BJ (cell line): ENCODE results near the gene BCAT1. TPM values are rescaled to one million over a fixed set of nuclear protein-coding genes. Genes with fewer than 3 reads are reported as not detected.

Source experiments
- CTCF ChIA-PET: fragments of 350-600 bp; formaldehyde crosslinking; extraction: SDS; loops from one replicate; lab custom pipeline; 2021; ENCODE audit warnings: antibody characterized with exemption, inconsistent platforms; lab: Yijun Ruan, JAX
- POLR2A ChIA-PET: fragments of 300-600 bp; sonication (Branson Sonifier 250); formaldehyde crosslinking; extraction: SDS; loops from one replicate; lab custom pipeline; 2021; ENCODE audit warnings: antibody characterized with exemption; lab: Charles Lee
- DNase-seq: peaks from one replicate; pipeline ENCODE4 v3.0.0-alpha.2; 2011; ENCODE audit warnings: low read depth
- H3K27me3 ChIP-seq: 2 replicates; pipeline ENCODE4 v1.6.0; 2011; ENCODE audit warnings: low read length; ENCODE audit not compliant: control insufficient read depth, insufficient read depth
- H3K36me3 ChIP-seq: 2 replicates; pipeline ENCODE4 v1.5.1; 2011; ENCODE audit warnings: low read length; ENCODE audit not compliant: control insufficient read depth, insufficient read depth
- H3K4me3 ChIP-seq: 2 replicates; pipeline ENCODE4 v1.5.1; 2011; ENCODE audit warnings: low read depth, mild to moderate bottlenecking, control low read depth, low read length
- polyA plus RNA-seq: library from polyadenylated mRNA; depleted of rRNA; stranded (reverse); fragments of >200 nt; gene quantifications from 2 replicates; pipeline ENCODE4 v1.2.3, GENCODE V29; 2011
- TF ChIP-seq, protein P1 (sequence below): IDR thresholded peaks from 2 replicates; pipeline ENCODE4 v1.5.1; 2011; ENCODE audit warnings: low read depth, mild to moderate bottlenecking, control low read depth, inconsistent platforms, low read length, moderate library complexity; ENCODE audit not compliant: insufficient read depth

Gene BCAT1
- polyA plus RNA-seq, 1 experiment, result 13.2 TPM

DNA sequence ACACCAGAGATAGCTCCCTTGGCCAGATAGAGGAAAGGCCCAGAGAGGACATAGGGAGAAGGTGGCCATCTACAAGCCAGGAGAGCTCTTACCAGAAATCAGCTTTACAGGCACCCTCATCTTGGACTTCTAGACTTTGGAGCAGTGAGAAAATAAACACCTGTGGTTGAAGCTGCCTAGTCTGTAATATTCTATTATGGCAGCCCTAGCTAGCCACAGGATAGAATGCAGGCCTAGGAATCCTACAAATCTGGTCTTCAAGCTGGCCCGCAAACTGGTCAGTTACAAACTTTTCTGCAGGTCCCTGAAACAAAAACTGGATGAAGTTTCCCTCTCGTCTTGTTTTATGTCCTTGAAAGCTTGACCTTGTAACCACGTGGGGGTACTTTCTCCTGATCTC lies 92.4 kb downstream of the BCAT1 start:
- H3K36me3 ChIP-seq, result no peaks in the 10 kb centered on the region
- H3K4me3 ChIP-seq, result no peak overlapping the region
- ChIA-PET POLR2A (no interaction called here), CTCF (interaction anchor here (1.5 kb wide), 1 partner anchor 104 kb away, joined by 3 read pairs; no protein-coding TSS in a partner anchor)
- TF ChIP-seq, protein P1, sequence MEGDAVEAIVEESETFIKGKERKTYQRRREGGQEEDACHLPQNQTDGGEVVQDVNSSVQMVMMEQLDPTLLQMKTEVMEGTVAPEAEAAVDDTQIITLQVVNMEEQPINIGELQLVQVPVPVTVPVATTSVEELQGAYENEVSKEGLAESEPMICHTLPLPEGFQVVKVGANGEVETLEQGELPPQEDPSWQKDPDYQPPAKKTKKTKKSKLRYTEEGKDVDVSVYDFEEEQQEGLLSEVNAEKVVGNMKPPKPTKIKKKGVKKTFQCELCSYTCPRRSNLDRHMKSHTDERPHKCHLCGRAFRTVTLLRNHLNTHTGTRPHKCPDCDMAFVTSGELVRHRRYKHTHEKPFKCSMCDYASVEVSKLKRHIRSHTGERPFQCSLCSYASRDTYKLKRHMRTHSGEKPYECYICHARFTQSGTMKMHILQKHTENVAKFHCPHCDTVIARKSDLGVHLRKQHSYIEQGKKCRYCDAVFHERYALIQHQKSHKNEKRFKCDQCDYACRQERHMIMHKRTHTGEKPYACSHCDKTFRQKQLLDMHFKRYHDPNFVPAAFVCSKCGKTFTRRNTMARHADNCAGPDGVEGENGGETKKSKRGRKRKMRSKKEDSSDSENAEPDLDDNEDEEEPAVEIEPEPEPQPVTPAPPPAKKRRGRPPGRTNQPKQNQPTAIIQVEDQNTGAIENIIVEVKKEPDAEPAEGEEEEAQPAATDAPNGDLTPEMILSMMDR, result no peak
- no peak for DNase-seq
- no peaks in the 10 kb centered on the region for H3K27me3 ChIP-seq

DNA sequence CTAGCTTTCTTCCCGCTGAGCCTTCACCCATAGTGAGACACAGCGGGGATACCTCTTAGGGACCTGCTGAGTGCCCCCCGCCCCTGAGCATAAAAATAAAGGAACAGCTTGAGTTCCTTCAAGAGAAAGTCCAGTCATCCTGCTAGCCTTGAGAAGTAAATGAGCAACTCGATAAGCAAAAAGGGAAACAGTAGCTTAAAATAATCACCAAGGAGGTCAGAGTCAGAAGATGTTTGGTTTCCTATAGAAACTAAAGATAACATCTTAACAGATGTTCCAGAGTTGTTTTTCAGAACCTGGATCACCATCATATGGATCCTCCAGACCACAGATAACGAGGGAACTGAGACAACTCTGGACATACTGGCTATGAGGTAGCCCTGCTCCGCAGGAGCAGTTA lies 94.0 kb downstream of the BCAT1 start:
- Histone ChIP-seq H3K36me3 (no peaks in the 10 kb centered on the region), H3K4me3 (no peak overlapping the region), H3K27me3 (no peaks in the 10 kb centered on the region)
- CTCF ChIA-PET, result interaction anchor here (0.7 to 2.0 kb wide), 2 partner anchors 17 to 522 kb away, joined by 3 to 7 read pairs; no protein-coding TSS in a partner anchor
- POLR2A ChIA-PET, result no interaction called here
- TF ChIP-seq, protein P1, result no peak
- no peak for DNase-seq

DNA sequence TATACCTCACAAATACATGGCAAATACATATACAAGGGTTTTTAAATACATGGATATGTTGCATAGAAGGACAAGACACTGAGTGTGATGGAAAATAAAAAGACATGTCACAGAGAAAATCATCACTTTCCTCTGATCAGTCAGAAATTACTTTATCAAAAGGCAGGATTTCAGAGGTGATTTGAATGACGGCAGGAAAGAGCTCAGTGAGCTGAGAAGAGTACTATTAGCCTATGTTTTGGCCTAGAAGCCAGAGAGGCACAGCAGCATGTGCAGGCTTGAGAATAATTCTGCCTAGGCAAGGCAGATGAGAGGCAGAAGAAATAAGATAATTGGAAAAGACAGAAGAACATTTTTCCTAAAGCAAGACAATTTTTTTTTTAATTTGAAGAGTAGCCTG lies 94.9 kb downstream of the BCAT1 start:
- no peaks in the 10 kb centered on the region for H3K27me3 ChIP-seq
- H3K4me3 ChIP-seq, result no peak overlapping the region
- ChIA-PET CTCF (interaction anchor here (0.6 to 2.0 kb wide), 2 partner anchors 16 to 276 kb away, joined by 3 to 7 read pairs; no protein-coding TSS in a partner anchor), POLR2A (no interaction called here)
- no peaks in the 10 kb centered on the region for H3K36me3 ChIP-seq
- TF ChIP-seq, protein P1, result no peak
- DNase-seq, result no peak

DNA sequence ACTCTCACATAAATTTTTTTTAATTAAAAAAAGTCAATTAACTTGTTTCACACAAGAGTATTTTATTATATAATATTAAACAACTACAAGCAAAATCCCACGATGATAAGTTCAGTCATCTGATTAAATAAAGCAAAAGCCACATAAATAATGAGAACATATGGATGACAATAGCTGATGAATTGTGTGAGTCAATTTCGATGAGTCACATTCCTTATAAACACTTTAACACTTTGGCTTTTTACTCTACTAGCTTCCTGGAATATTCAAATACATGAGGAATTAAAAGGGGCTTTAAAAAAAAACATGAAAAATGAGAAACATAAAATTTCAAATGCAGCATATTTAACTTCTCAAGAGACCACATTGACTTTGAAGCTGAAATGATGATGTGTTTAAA lies 95.3 kb downstream of the BCAT1 start:
- no peak overlapping the region for H3K4me3 ChIP-seq
- TF ChIP-seq, protein P1, result no peak
- ChIA-PET POLR2A (no interaction called here), CTCF (interaction anchor here (0.6 to 2.0 kb wide), 3 partner anchors 10 to 276 kb away, joined by 3 to 7 read pairs (median 6); no protein-coding TSS in a partner anchor)
- H3K27me3 ChIP-seq, result no peaks in the 10 kb centered on the region
- H3K36me3 ChIP-seq, result no peaks in the 10 kb centered on the region
- no peak for DNase-seq

DNA sequence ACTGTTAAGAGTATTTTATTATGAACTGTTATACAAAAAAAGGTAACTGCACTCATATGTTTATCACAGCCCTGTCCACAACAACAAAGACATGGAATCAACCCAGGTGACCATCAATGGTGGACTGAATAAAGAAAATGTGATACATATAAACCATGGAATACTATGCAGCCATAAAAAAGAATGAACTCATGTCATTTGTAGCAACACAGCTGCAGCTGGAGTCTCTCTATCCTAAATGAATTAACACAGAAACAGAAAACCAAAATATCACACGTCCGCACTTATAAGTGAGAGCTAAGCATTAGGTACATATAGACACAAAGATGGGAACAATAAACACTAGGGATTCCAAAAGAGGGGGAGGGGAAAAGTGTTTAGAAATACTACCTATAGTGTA lies 95.8 kb downstream of the BCAT1 start:
- no peak overlapping the region for H3K4me3 ChIP-seq
- no peak for DNase-seq
- ChIA-PET CTCF (interaction anchor here (0.6 to 2.0 kb wide), 3 partner anchors 10 to 277 kb away, joined by 3 to 7 read pairs (median 6); no protein-coding TSS in a partner anchor), POLR2A (no interaction called here)
- TF ChIP-seq, protein P1, result no peak
- no peaks in the 10 kb centered on the region for H3K36me3 ChIP-seq
- H3K27me3 ChIP-seq, result no peaks in the 10 kb centered on the region
